Activated CD4-positive, alpha-beta T cell treated with anti-CD3 and anti-CD28 coated beads, Interleukin-2, amount 50 U/mL, for 16 hours (primary cell): ENCODE measurements around the gene ANGPTL8.

Experiments used
- DNase-seq: peaks from one replicate; pipeline ENCODE4 v3.0.0-alpha.2; 2020

The ANGPTL8 gene

GRCh38 chr19:11204076-11204602 lies 35.3 kb upstream of the ANGPTL8 start:
- DNase-seq, result no peak

GRCh38 chr19:11204943-11205349 lies 34.5 kb upstream of the ANGPTL8 start:
- no peak for DNase-seq

- DNase-seq, result no peak
These were observed 33.4 kb upstream of the ANGPTL8 start for GRCh38 chr19:11205939-11206570.

- DNase-seq, result no peak
These were observed 30.6 kb upstream of the ANGPTL8 start for GRCh38 chr19:11208561-11209471.

GRCh38 chr19:11209839-11210655 lies 29.4 kb upstream of the ANGPTL8 start:
- no peak for DNase-seq

DNA sequence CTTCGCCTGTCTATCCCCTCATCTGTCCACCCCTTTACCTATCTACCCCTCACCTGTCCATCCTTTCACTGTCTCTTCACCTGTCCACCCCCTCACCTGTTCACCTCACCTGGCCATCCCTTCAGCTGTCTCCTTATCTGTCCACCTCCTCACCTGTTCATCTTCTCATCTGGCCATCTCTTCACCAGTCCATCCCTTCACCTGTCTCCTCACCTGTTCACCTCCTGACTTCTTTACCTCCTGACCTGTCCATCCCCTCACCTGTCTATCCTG lies 28.8 kb upstream of the ANGPTL8 start:
- DNase-seq, result no peak

DNA sequence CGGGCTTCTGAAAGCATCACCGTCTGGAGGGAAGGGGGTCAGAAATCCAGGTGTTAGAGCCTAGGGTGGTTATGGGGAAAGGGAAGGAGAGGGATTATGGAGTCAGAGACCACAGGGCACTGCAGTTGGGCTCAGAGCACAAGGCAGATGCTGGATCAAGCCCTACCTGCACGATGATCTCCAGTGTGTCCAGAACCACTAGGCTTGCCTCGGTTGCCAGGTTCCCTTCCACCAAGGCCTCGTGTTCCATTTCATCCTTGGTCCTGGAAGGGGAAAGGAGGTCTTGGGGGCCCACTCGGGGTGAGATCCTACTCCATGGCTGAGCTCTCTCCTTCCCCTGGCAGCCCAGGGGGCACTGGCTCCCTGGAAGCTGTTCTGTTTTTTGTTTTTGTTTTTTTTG lies 25.0 kb upstream of the ANGPTL8 start:
- DNase-seq, result no peak

GRCh38 chr19:11221082-11221598 lies 18.3 kb upstream of the ANGPTL8 start:
- no peak for DNase-seq

GRCh38 chr19:11223200-11223599 lies 16.2 kb upstream of the ANGPTL8 start:
- no peak for DNase-seq

GRCh38 chr19:11224429-11224828 lies 15.0 kb upstream of the ANGPTL8 start:
- no peak for DNase-seq

DNA sequence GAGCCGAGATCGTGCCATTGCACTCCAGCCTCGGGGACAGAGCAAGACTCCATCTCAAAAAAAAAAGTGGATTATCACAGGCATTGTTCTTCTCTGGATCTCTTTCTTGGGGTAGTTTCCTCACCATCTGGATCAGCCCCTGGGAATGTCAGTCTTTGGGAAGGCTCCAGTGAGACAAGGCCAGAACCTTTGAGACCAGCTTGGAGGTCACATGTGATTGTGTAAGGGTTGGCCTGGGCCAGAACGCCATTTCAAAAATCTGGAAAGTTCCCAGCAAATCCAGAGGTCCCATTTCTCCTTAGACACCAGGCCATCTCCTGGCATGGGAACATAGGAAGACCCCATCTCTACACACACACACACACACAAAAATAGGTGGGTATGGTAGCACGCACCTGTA lies 14.2 kb upstream of the ANGPTL8 start:
- no peak for DNase-seq

DNA sequence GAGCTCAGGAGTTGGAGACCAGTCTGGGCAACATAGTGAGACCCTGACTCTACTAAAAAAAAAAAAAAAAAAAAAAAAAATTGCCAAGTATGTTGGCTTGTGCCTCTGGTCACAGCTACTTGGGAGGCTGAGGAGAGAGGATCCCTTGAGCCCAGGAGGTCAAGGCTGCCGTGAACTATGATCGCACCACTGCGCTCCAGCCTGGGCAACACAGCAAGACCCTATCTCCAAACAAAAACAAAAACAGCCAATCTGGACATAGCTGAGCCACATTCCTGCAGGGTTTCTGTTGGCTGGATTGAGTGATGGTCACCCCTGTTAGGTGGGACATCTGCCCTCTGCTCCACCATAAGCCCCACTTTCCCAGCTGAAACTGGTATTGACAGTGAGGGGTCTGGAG lies 13.6 kb upstream of the ANGPTL8 start:
- DNase-seq, result no peak

GRCh38 chr19:11226716-11227166 lies 12.7 kb upstream of the ANGPTL8 start:
- no peak for DNase-seq

DNA sequence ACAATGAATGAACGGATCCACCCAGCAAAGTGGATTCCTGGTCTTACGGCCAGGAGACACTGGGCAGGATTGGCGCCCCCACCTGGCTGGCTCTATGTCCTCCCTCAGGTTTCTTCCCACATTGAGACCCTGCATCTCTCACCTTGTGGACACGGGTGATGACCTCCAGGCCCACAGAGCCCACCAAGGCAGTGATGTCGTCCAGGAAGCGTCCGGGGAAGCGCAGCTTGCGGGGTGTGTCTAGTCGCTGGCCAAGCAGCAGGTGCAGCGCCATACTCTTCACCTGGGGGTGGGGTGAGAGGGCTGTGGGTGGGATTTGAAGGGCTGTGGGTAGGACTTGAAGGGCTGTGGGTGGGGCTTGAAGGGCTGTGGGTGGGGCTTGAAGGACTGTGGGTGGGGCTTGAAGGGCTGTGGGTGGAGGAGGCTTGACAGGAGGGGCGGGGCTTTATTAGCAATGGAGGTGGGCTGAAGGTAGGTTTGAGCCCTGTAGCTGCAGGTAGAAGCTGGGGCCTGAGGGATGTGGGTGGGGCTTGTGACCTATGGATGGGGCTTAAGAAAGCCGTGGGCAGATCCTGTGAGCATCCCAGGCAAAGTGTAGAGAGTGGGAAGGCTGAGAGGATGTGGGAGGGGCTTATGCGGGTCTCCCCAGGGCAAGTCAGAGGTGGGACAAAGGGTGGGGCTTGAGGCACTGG lies 12.1 kb upstream of the ANGPTL8 start:
- peak; percentile 25 for DNase-seq

DNA sequence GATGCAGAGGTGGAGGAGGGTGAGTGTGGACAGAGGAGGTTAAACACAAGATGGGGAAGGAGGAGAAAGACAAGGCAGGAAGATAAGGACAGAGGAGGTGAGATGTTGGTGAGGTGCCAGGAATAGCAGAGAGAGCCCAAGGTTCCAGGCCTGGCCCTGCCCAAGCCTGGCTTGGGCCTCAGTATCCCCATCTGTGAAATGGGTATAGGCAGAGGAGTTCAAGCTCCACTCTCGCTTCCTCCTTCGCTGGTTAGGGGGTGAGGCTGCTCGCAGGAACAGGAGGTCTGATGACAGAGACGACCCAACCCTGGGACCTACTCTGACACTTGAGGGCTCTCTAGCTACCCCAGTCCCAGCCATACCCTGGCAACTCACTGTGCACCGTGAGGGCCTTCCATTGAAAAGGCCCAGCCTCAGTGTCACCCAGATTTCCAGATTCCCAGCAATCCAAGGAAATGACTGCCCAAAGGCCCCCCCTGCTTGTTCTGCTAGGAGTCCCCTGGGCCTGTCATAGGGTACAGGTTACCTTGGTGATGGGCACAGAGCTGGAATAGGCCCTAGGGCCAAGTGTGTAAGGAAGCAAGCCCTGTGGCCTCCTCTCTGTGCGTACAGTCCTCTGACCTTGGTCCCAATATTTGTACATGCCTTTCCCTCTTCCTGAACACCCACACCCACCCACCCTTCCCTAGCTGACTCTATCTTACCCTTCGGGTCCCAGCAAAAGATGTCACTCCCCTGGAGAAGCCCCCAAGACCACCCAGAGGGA lies 8.6 kb upstream of the ANGPTL8 start:
- DNase-seq, result no peak

GRCh38 chr19:11232555-11232954 lies 6.9 kb upstream of the ANGPTL8 start:
- no peak for DNase-seq

DNA sequence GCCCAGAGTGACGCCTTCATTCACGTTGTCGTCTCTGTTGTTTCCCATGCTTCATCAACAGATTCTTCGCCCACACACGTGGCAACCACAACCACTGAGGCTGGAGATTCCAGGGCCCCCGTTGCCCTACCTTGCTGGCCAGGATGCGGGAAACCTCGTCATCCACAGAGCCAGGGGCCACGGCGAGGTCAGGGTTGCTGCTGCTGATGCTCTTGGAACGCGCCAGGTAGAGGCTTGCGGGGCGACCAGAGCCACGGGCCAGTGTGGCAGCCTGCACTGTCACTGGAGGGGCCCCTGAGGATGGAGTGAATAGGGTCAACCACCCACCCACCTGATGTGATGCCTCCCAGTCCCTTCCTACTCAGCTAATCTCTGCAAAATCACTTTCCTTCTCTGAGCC lies 6.3 kb upstream of the ANGPTL8 start:
- no peak for DNase-seq

DNA sequence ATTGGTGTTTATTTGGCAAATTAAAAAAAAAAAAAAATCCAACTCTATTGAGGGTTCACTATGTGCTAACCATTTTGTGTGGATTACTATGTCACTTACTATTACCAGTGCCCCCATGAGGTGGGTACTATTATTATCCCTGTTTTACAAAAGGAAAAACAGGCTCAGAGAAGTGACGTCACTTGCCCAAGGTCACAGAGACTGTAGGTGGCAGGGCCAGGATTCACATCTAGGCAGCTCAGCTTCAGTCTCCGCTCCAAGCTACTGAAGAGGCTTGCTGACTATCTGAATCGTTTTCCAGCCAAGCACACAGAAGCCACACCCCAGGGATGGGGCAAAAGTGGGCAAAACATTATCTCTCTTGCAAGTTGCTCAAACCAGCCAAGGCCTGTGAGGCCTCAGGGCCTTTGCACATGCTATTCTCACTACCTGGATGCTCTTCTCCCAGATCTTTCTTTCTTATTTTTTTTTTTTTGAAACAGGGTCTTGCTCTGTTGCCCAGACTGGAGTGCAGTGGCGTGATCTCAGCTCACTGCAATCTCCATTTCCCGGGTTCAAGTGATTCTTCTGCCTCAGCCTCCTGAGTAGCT lies 4.8 kb upstream of the ANGPTL8 start:
- no peak for DNase-seq

GRCh38 chr19:11236324-11237301 lies 2.8 kb upstream of the ANGPTL8 start:
- DNase-seq, result no peak

DNA sequence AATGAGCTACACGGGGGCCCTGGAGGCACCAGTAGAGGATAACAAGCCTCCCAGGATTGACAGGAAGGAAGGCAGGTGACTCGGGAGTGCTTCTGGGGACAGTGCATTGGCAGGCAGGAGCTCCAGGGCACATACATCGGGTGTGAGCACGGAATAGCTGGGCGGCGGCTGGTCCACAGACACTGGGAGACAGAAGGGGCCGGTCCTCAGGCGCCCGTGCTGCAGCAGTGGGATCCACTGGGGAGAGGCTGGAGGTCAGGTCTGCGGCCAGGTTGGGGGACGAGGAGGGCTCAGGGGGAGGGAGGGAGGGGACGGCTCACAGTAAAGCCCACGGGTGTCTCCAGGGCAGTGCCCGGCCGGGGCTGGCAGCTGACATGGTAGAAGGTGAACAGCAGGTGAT lies 2.1 kb upstream of the ANGPTL8 start:
- no peak for DNase-seq
